ENCODE data around the gene PPIF. TPM values are rescaled to one million over a fixed set of nuclear protein-coding genes. Genes with fewer than 3 reads are reported as not detected.

The PPIF gene
- total RNA-seq, 1 donor from 2014 or later: 21.9 TPM

DNA sequence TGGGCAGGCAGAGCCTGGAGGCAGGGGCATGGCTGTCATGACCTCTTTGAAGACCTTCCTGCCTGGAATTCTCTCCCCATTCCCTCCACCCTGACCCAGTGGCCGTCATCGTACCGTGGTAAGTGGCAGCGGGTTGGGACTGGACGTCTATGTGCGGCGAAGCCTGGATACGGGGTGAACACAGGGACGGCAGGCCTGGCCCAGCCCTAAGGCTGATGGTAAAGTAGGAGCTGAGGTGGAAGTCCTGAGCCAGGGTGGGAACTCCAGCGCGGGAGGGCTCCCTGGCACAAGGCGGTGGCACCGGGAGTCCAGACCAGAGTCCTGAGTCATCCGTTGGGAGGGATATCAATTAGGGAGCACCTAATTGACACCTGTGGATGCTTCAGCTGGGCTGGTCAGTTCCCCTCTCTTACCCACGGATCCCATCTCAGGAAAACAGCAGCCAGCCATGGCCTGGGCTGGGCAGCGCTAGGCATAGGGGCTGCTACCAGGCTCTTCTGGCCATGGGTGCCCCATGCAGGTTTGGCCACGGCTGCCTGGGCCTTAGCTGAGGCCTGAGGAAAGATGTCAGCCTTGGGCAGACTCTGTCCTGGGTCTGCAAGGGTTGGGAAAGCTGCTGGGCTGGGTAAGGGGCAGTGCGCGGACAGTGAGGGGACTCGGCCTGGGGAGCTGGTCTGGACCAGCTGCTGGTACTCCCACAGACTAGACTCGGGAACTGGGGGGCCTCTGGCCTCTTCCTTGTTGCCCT is 3.3 kb downstream of the PPIF start:
- peaks cover 21% of the 10 kb centered on the region for H3K36me3 Mint-ChIP-seq (ENCODE audit: low read depth, unreplicated experiment)
- H3K4me1 Mint-ChIP-seq (ENCODE audit: unreplicated experiment): no peaks in the 10 kb centered on the region
- no peak for DNase-seq (ENCODE audit: low spot score)
- no peak for TF ChIP-seq CTCF (IDR thresholded peaks at IDR 0.05; ENCODE audit: unreplicated experiment)
- H3K9me3 Mint-ChIP-seq (ENCODE audit: unreplicated experiment): no peaks in the 10 kb centered on the region
- peaks cover 2% of the 10 kb centered on the region for H3K27me3 Mint-ChIP-seq (ENCODE audit: unreplicated experiment)
- no peak overlapping the region for H3K4me3 Mint-ChIP-seq (ENCODE audit: unreplicated experiment)
- H3K27ac Mint-ChIP-seq (ENCODE audit: unreplicated experiment): no peak overlapping the region

- Mint-ChIP-seq H3K27ac (ENCODE audit: unreplicated experiment) (no peak overlapping the region), H3K4me3 (ENCODE audit: unreplicated experiment) (no peak overlapping the region), H3K4me1 (ENCODE audit: unreplicated experiment) (no peaks in the 10 kb centered on the region), H3K9me3 (ENCODE audit: unreplicated experiment) (no peaks in the 10 kb centered on the region), H3K27me3 (ENCODE audit: unreplicated experiment) (peaks cover 2% of the 10 kb centered on the region), H3K36me3 (ENCODE audit: low read depth, unreplicated experiment) (peaks cover 21% of the 10 kb centered on the region)
- no peak for DNase-seq (ENCODE audit: low spot score)
- TF ChIP-seq CTCF (IDR thresholded peaks at IDR 0.05; ENCODE audit: unreplicated experiment): no peak
These were observed 4.1 kb downstream of the PPIF start for GRCh38 chr10:79351332-79351731.

- no peak overlapping the region for H3K27ac Mint-ChIP-seq (ENCODE audit: unreplicated experiment)
These were observed 5.0 kb downstream of the PPIF start for GRCh38 chr10:79352035-79352877.

GRCh38 chr10:79353000-79353406 is 5.7 kb downstream of the PPIF start:
- Mint-ChIP-seq H3K27ac (ENCODE audit: unreplicated experiment) (no peak overlapping the region), H3K27me3 (ENCODE audit: unreplicated experiment) (peaks cover 2% of the 10 kb centered on the region), H3K4me3 (ENCODE audit: unreplicated experiment) (no peak overlapping the region), H3K36me3 (ENCODE audit: low read depth, unreplicated experiment) (peaks cover 21% of the 10 kb centered on the region), H3K9me3 (ENCODE audit: unreplicated experiment) (no peaks in the 10 kb centered on the region), H3K4me1 (ENCODE audit: unreplicated experiment) (no peaks in the 10 kb centered on the region)
- no peak for TF ChIP-seq CTCF (IDR thresholded peaks at IDR 0.05; ENCODE audit: unreplicated experiment)
- no peak for DNase-seq (ENCODE audit: low spot score)

More at GRCh38 chr10:79352035-79352877, 5.0 kb downstream of the PPIF start:
- Mint-ChIP-seq H3K4me1 (ENCODE audit: unreplicated experiment) (no peaks in the 10 kb centered on the region), H3K27me3 (ENCODE audit: unreplicated experiment) (peaks cover 2% of the 10 kb centered on the region), H3K9me3 (ENCODE audit: unreplicated experiment) (no peaks in the 10 kb centered on the region), H3K4me3 (ENCODE audit: unreplicated experiment) (no peak overlapping the region), H3K36me3 (ENCODE audit: low read depth, unreplicated experiment) (peaks cover 21% of the 10 kb centered on the region)
- DNase-seq (ENCODE audit: low spot score): no peak
- TF ChIP-seq CTCF (IDR thresholded peaks at IDR 0.05; ENCODE audit: unreplicated experiment): no peak

- Mint-ChIP-seq H3K4me1 (ENCODE audit: unreplicated experiment) (no peaks in the 10 kb centered on the region), H3K36me3 (ENCODE audit: low read depth, unreplicated experiment) (peaks cover 21% of the 10 kb centered on the region), H3K27ac (ENCODE audit: unreplicated experiment) (no peak overlapping the region), H3K9me3 (ENCODE audit: unreplicated experiment) (no peaks in the 10 kb centered on the region), H3K27me3 (ENCODE audit: unreplicated experiment) (peaks cover 2% of the 10 kb centered on the region), H3K4me3 (ENCODE audit: unreplicated experiment) (peak overlapping the region; percentile 37)
- no peak for DNase-seq (ENCODE audit: low spot score)
- no peak for TF ChIP-seq CTCF (IDR thresholded peaks at IDR 0.05; ENCODE audit: unreplicated experiment)
These were observed 6.5 kb downstream of the PPIF start for GRCh38 chr10:79353726-79354125.
